Measurements from ENCODE around the gene ZNF366.

Gene ZNF366, protein sequence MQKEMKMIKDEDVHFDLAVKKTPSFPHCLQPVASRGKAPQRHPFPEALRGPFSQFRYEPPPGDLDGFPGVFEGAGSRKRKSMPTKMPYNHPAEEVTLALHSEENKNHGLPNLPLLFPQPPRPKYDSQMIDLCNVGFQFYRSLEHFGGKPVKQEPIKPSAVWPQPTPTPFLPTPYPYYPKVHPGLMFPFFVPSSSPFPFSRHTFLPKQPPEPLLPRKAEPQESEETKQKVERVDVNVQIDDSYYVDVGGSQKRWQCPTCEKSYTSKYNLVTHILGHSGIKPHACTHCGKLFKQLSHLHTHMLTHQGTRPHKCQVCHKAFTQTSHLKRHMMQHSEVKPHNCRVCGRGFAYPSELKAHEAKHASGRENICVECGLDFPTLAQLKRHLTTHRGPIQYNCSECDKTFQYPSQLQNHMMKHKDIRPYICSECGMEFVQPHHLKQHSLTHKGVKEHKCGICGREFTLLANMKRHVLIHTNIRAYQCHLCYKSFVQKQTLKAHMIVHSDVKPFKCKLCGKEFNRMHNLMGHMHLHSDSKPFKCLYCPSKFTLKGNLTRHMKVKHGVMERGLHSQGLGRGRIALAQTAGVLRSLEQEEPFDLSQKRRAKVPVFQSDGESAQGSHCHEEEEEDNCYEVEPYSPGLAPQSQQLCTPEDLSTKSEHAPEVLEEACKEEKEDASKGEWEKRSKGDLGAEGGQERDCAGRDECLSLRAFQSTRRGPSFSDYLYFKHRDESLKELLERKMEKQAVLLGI

GRCh38 chr5:72507231-72507906 is at the start of gene ZNF366:
ZNF366 (minus strand) TSS chr5:72507410; CDS start chr5:72461496, 45,914 bp downstream.
- DNase-seq, result no peak

DNA sequence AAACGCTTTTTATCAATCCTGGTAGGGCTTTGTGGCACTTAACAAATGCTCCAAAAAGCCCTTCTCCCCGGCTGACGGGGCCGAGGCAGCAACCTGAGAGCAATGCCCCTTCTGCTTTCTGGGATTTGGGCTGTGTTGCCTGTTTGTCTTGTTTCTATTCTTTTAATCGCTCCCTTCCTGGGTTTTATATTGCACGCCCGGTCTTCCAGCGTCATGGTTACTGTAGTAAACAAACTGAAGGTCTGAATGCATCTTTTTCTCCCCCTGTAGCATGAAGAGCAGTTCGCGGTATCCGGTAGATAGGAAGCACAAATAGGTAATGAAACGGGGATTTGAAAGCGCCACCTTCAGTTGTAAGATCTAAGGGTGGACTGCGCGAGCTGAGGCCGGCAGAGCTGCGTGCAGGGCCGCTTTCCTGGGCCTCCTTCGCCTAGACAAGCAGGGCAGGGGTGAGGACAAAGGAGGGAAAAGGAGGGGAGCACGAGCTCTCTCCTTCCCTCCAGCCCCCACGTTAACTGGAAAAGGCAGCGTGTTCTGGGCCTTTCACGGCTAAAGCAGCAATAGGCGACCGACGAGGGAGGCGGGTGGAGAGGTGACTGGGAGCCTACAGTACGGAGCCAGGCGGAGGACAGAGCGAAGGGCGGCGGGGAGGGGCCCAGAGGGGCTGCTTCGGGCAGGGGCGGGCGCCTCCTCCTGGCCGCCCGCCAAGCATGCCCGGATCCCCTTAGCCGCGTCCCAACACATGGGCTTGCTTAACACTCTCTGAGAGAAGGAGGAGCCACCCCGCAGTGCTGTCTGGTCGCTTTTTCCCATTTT is 49.3 kb upstream of the ZNF366 start:
- peak; percentile 27 for DNase-seq

- peak; percentile 3 for DNase-seq
Measured at GRCh38 chr5:72555871-72556270, 48.7 kb upstream of the ZNF366 start.

- DNase-seq, result no peak
Measured at GRCh38 chr5:72554897-72555296, 47.7 kb upstream of the ZNF366 start.

GRCh38 chr5:72552041-72552557 is 44.9 kb upstream of the ZNF366 start:
- DNase-seq, result no peak

DNA sequence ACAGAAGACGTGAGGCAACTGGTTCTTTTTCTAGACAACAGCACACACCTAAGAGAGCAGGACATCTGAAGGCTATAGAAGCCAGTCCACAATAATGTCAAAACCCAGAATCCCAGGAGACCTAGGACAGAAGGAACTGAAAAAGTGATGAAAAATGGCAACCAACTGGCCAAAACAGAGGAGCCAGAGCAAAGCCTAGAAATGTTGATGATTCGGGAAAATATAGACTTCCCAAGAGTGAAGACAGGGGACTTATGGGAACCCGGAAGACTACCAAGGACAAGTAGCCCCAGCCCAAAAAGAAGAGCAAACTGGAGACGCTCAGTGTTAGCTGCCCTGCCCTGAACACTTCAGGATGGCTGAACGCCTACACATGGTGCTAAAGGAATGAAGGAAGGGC is 43.4 kb upstream of the ZNF366 start:
- DNase-seq, result no peak

- no peak for DNase-seq
Measured at GRCh38 chr5:72543811-72544210, 36.6 kb upstream of the ZNF366 start.

- DNase-seq, result no peak
Measured at GRCh38 chr5:72543365-72543764, 36.2 kb upstream of the ZNF366 start.

- no peak for DNase-seq
Measured at GRCh38 chr5:72542695-72543094, 35.5 kb upstream of the ZNF366 start.

DNA sequence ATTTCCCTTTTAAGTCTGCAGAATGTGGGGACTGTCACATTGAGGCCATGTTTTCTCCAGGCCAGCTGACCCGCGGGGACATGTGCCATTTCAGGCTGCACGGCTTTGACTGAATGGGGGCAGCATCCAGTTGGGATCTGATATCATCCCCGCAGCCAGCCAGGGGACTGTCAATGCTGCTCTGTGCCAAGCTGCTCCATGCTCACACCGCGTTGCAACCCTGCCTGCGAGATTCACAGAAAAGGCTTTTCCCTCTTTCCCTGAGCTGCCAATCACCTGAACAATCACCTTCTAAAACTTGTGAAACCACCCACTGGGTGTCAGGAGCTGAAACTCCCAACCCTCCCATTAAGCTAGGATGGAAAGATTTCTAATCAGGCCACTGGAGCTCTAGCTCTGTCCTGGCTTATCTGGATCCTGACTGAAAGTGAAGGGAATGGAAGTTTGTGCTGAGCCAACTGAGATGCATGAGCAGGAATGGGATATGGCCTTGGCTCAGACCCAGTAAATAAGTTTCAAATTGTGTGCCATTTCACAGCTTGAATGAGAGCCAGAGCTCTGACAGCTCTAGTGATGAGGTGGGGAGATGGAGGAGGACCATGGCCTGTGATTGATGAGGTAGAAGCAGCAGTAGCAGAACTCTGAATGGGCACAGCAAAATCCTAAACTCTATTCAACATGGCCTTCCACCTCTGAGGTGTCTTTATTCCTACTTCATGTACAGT is 34.5 kb upstream of the ZNF366 start:
- no peak for DNase-seq

DNA sequence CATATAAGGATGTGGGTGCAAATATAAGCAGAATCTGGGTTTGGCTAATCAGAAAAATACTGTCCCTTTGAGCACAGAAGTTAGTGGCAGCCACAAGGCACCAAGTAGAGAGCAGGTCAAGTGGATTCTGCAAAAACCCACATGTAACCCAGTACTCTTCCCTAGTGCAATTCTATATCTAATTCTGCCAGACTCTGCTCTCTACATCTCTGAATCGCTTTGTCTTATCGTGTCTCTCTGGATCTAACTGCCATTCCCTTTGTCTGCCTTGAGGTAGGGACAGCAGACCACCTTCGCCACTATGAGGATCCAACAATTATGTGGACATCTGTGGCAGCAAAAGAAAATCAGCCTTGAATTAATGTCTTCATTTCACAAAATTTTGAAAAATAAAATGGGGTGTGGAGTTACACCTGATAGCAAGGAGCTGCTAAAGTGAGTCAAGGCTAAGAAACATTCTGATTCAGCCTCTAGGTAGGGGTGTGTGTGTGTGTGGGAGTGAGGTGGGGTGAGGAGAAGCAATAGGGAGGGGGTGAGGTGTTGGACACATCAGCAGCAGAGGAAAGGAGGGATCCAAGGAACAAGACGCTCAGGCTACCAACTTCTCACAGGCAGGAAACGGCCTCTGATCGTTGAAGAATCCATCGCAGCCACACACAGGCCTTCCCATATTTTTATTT is 33.7 kb upstream of the ZNF366 start:
- no peak for DNase-seq

GRCh38 chr5:72539726-72540125 is 32.5 kb upstream of the ZNF366 start:
- no peak for DNase-seq

GRCh38 chr5:72539038-72539437 is 31.8 kb upstream of the ZNF366 start:
- DNase-seq, result no peak

GRCh38 chr5:72537166-72537565 is 30.0 kb upstream of the ZNF366 start:
- no peak for DNase-seq

- no peak for DNase-seq
Measured at GRCh38 chr5:72531496-72532190, 24.4 kb upstream of the ZNF366 start.

GRCh38 chr5:72530196-72530595 is 23.0 kb upstream of the ZNF366 start:
- DNase-seq, result no peak

GRCh38 chr5:72529383-72529782 is 22.2 kb upstream of the ZNF366 start:
- no peak for DNase-seq

DNA sequence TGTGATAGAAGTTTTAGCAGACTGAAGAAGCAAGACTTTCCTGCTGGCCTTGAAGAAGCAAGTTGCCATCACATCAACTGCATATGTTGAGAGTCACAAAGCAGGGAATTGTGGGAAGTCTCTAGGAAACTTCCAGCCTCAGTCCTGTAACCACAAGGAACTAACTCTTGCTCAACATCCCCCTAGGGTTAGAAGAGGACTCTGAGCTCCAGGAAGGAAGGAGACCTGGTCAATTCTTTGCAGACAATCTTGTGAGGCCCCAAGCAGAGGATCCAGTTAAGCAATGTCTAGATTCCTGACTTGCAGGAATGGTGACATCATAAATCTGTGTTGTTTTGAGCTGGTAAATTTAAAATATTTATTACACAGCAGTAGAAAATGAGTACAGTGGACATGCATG is 18.6 kb upstream of the ZNF366 start:
- no peak for DNase-seq

GRCh38 chr5:72523960-72524582 is 16.9 kb upstream of the ZNF366 start:
- peak; percentile 3 for DNase-seq

GRCh38 chr5:72522607-72523006 is 15.4 kb upstream of the ZNF366 start:
- DNase-seq, result no peak

All from COR-L47 (cell line).